ENCODE data around the gene GPATCH11. TPM values are rescaled to one million over a fixed set of nuclear protein-coding genes. Genes with fewer than 3 reads are reported as not detected.

Gene GPATCH11
- total and polyA plus RNA-seq, 7 donors: 3.7 to 11.8 (median 4.9) TPM

- Histone ChIP-seq H3K36me3 (peaks cover 0 to 93% (median 24%) of the 10 kb centered on the region in 4 donors), H3K27ac (no peak overlapping the region)
Observed at GRCh38 chr2:37070931-37071330, 13.4 kb upstream of the GPATCH11 start.

DNA sequence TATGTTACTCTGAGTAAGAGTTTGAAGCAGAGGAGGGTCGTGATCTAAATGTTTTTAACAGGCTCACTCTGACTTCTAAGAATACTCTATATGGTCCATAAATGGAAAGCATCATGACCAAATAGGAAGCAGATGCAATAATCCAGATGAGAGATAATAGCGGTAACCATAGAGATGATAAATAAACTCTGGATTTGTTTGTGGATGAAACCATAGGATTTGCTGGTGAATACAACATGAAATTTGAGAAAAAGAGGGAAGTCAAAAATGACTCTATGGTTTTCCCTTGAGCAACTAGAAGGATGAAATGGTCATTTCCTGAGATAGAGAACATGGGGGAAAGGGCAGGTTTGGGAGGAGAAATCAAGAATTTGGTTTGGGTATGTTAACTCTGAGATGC is 4.1 kb upstream of the GPATCH11 start:
- TF ChIP-seq POLR2A (IDR thresholded peaks at IDR 0.05) (no peak), EP300 (IDR thresholded peaks at IDR 0.05) (no peak), POLR2AphosphoS5 (IDR thresholded peaks at IDR 0.05) (no peak)
- TF ChIP-seq, protein P1, sequence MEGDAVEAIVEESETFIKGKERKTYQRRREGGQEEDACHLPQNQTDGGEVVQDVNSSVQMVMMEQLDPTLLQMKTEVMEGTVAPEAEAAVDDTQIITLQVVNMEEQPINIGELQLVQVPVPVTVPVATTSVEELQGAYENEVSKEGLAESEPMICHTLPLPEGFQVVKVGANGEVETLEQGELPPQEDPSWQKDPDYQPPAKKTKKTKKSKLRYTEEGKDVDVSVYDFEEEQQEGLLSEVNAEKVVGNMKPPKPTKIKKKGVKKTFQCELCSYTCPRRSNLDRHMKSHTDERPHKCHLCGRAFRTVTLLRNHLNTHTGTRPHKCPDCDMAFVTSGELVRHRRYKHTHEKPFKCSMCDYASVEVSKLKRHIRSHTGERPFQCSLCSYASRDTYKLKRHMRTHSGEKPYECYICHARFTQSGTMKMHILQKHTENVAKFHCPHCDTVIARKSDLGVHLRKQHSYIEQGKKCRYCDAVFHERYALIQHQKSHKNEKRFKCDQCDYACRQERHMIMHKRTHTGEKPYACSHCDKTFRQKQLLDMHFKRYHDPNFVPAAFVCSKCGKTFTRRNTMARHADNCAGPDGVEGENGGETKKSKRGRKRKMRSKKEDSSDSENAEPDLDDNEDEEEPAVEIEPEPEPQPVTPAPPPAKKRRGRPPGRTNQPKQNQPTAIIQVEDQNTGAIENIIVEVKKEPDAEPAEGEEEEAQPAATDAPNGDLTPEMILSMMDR (IDR thresholded peaks at IDR 0.05): no peak
- peaks cover 0 to 48% (median 5%) of the 10 kb centered on the region in 4 donors for H3K36me3 ChIP-seq
- H3K27ac ChIP-seq: no peak overlapping the region
- WGBS, 2 donors: 63 to 76% methylated on average over 2 of the region's 2 CpGs
- H3K4me1 ChIP-seq: peaks cover 0 to 23% (median 15%) of the 10 kb centered on the region in 4 donors
- H3K9me3 ChIP-seq: no peaks in the 10 kb centered on the region
- intact Hi-C loops (cut with DNase I): loop anchor here (10.0 kb wide), 1 partner anchor 155 kb away; the partner anchor contains the start of genes CEBPZ and NDUFAF7
- no peaks in the 10 kb centered on the region for H3K27me3 ChIP-seq
- no peak for DNase-seq
- no peak overlapping the region for H3K4me3 ChIP-seq

More at GRCh38 chr2:37070931-37071330, 13.4 kb upstream of the GPATCH11 start:
- Histone ChIP-seq H3K27me3 (no peaks in the 10 kb centered on the region), H3K9me3 (no peaks in the 10 kb centered on the region), H3K4me3 (no peak overlapping the region), H3K4me1 (no peaks in the 10 kb centered on the region)
- WGBS, 2 donors: 97 to 98% methylated on average over 2 of the region's 2 CpGs
- TF ChIP-seq, protein P1 (IDR thresholded peaks at IDR 0.05): no peak
- TF ChIP-seq POLR2AphosphoS5 (IDR thresholded peaks at IDR 0.05) (no peak), POLR2A (IDR thresholded peaks at IDR 0.05) (no peak), EP300 (IDR thresholded peaks at IDR 0.05) (no peak)
- DNase-seq: no peak
- intact Hi-C loops (cut with DNase I): no loop called here

DNA sequence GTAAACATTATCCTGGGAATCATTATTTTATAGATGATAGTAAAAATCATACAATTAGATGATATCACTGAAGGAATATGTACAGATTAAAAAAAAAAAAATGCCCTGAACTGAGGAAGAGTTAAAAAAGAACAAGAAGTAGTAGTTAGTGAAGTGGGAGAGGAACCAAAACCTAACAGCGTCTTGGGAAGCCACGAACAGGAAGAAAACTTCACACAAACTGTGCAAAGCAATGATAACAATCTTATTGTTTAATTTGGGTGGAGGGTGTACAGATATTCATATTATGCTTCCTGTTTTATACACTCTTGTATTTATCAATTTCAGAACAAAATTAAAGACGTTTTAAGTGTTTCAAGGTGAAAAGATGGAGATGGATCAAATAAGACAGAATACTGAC is 3.6 kb upstream of the GPATCH11 start:
- no peak overlapping the region for H3K27ac ChIP-seq

GRCh38 chr2:37084797-37085196 is 479 bp downstream of the GPATCH11 start:
- no peak for DNase-seq
- H3K27me3 ChIP-seq: no peaks in the 10 kb centered on the region
- peaks cover 0 to 25% (median 20%) of the 10 kb centered on the region in 4 donors for H3K4me1 ChIP-seq
- H3K4me3 ChIP-seq: peak overlapping the region; percentile 68 to 92 (median 84)
- TF ChIP-seq POLR2AphosphoS5 (IDR thresholded peaks at IDR 0.05) (no peak), POLR2A (IDR thresholded peaks at IDR 0.05) (no peak), EP300 (IDR thresholded peaks at IDR 0.05) (no peak)
- TF ChIP-seq, protein P1 (IDR thresholded peaks at IDR 0.05): no peak
- 1 to 3% methylated on average over 10 of the region's 10 CpGs for WGBS, 2 donors
- no peaks in the 10 kb centered on the region for H3K9me3 ChIP-seq
- H3K27ac ChIP-seq: peak overlapping the region; percentile 80 to 83 (median 82)
- intact Hi-C loops (cut with DNase I): loop anchor here (10.0 kb wide), 1 partner anchor 150 kb away; the partner anchor contains the start of genes CEBPZ and NDUFAF7
- H3K36me3 ChIP-seq: peaks cover 2 to 29% (median 8%) of the 10 kb centered on the region in 4 donors

More for the DNA sequence above, 3.6 kb upstream of the GPATCH11 start:
- intact Hi-C loops (cut with DNase I): loop anchor here (10.0 kb wide), 1 partner anchor 154 kb away; the partner anchor contains the start of genes CEBPZ and NDUFAF7
- no peaks in the 10 kb centered on the region for H3K27me3 ChIP-seq
- no peak overlapping the region for H3K4me3 ChIP-seq
- no peaks in the 10 kb centered on the region for H3K9me3 ChIP-seq
- TF ChIP-seq EP300 (IDR thresholded peaks at IDR 0.05) (no peak), POLR2A (IDR thresholded peaks at IDR 0.05) (no peak), POLR2AphosphoS5 (IDR thresholded peaks at IDR 0.05) (no peak)
- TF ChIP-seq, protein P1 (IDR thresholded peaks at IDR 0.05): no peak
- peaks cover 0 to 44% (median 5%) of the 10 kb centered on the region in 4 donors for H3K36me3 ChIP-seq
- no peak for DNase-seq
- whole genome bisulfite sequencing, 2 donors: 32% methylated on average over 3 of the region's 3 CpGs
- H3K4me1 ChIP-seq: peaks cover 0 to 24% (median 19%) of the 10 kb centered on the region in 4 donors

All from sigmoid colon (tissue), 7 donors.